ENCODE data around the gene SUGP1.

The SUGP1 gene

DNA sequence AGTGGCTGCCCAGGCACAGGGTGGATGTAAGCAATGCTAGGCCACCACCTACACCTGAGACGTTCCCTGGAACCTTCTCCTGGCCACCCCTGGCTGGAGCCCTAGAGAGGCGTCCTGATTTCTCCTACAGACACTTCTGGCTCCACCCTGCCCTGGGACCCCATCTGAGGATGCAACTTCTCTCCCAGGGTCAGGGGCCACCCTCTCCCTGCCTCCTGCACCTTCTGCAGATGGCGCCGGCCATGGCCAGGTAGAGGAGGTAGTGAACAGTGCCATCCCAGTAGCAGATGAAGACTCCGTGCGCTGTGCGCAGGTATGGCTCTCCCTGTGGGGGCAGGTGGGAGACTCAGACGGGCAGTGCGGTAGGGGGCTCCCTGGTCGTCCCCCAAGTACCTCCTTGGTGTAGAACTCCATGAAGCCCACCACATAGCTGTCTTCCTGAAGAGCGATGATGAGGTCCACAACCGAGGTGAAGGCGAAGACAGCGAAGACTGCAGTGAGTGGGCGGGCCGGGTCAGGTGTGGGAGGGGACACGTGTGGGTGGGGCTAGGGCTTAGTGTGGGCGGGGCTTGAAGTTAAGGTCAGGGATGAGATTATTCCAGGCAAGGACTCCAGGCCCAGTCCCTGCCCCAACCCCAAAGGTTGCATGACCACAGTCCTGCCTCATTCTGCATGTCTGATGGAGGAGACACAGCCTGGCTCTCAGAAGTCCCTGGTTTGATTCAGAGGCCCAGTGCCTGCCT, 50.2 kb downstream of the SUGP1 start:
- no peak overlapping the region for H3K4me2 ChIP-seq (ENCODE audit: low read length)
- H3K9me3 ChIP-seq (replicated peaks; ENCODE audit: low read length) = no peaks in the 10 kb centered on the region
- H3K27me3 ChIP-seq (ENCODE audit: control insufficient read depth, insufficient read depth, low read length) = peaks cover 11% of the 10 kb centered on the region
- no peaks in the 10 kb centered on the region for H3K36me3 ChIP-seq (ENCODE audit: insufficient read depth, low read length)
- no peak overlapping the region for H3K9ac ChIP-seq (ENCODE audit: low read depth, low read length)
- H3K4me1 ChIP-seq (ENCODE audit: control insufficient read depth, insufficient read depth, low read length) = no peaks in the 10 kb centered on the region
- H3K4me3 ChIP-seq (ENCODE audit: low read length) = no peak overlapping the region

DNA sequence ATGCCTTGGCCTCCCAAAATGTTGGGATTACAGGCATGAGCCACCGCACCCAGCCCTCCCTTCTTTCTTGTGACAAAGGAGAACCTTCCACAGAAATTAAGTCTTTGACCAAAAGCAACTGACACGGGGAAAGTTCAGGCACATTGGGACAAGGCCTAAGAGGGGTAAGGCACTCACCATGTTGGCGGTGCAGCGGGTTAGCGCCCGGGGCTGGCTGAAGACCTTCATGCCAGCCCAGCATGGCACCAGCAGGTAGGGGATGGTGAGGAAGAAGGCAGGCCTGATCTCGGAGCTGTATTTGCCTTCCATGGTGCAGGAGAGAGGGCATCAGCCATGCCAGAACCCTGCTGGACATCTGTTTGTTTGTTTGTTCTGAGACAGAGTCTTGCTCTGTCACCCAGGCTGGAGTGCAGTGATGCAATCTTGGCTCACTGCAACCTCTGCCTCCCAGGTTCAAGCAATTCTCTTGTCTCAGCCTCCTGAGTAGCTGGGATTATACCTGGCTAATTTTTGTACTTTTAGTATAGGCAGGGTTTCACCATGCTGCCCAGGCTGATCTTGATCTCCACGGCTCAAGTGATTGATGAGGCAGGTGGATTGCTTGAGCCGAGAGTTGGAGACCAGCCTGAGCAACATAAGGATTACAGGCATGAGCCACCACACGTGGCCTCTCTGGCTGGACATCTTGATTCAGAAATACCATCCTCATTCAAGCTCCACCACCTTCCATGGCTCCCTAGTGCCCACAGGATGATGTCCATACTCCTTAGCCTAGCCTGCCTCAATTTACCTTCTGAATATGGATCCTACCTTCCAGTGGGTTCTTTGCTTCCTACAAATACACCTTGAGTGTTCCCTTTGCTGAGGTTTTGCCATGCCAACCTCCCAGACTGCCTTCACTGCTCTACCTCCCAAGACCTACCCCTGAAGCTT, 51.6 kb downstream of the SUGP1 start:
- Histone ChIP-seq H3K27me3 (ENCODE audit: control insufficient read depth, insufficient read depth, low read length) (peaks cover 21% of the 10 kb centered on the region), H3K9ac (ENCODE audit: low read depth, low read length) (no peak overlapping the region), H3K36me3 (ENCODE audit: insufficient read depth, low read length) (no peaks in the 10 kb centered on the region), H3K9me3 (replicated peaks; ENCODE audit: low read length) (no peaks in the 10 kb centered on the region), H3K4me2 (ENCODE audit: low read length) (no peak overlapping the region), H3K4me3 (ENCODE audit: low read length) (no peak overlapping the region), H3K4me1 (ENCODE audit: control insufficient read depth, insufficient read depth, low read length) (no peaks in the 10 kb centered on the region)

DNA sequence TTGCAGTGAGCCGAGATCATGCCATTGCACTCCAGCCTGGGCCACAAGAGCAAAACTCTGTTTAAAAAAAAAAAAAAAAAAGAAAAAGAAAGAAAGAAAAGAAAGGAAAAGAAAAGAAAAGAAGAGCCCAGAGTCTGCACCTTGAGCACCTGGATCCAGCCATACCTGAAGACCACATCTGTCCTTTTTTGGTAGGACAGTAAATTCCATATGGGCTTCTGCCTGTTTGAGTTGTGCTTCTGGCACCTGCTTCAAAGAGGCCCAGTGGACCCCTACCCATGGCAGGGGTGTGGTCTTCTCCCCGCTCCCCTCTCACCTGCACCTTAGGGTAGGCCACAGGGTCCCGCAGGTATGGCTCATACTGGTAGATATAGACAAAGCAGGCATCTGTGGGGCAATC, 53.0 kb downstream of the SUGP1 start:
- peaks cover 33% of the 10 kb centered on the region for H3K27me3 ChIP-seq (ENCODE audit: control insufficient read depth, insufficient read depth, low read length)
- no peak overlapping the region for H3K9ac ChIP-seq (ENCODE audit: low read depth, low read length)
- no peaks in the 10 kb centered on the region for H3K4me1 ChIP-seq (ENCODE audit: control insufficient read depth, insufficient read depth, low read length)
- H3K36me3 ChIP-seq (ENCODE audit: insufficient read depth, low read length) = no peaks in the 10 kb centered on the region
- H3K4me2 ChIP-seq (ENCODE audit: low read length) = no peak overlapping the region
- no peak overlapping the region for H3K4me3 ChIP-seq (ENCODE audit: low read length)
- H3K9me3 ChIP-seq (replicated peaks; ENCODE audit: low read length) = no peaks in the 10 kb centered on the region

DNA sequence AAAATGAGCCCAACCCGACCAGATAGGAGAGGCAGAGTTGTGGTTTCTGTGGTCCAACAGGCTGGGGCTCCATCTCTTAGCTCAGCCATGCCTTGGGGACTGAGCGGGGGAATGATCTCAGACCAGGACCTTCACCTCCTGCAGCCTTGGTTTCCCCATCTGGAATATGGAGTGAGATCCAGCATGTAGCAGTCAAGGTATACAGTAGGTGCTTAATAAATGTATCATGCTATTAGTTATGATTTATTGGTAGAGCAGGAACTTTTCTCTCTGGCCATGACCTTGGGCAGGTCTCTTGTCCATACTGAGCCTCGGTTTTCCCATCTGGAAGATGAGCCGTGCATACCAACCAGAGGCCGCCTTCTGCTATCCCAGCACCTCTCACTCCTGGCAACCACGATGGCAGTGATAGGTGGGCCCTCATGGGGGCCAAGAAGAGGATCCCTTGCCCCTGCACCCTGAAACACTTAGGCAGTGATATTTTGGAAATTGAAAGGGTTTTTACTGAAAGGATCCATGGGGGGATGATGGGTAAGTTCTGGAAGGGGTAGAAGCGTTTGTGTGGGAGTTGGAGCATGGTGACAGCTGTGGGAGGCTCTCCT, 56.3 kb downstream of the SUGP1 start:
- Histone ChIP-seq H3K9ac (ENCODE audit: low read depth, low read length) (no peak overlapping the region), H3K4me1 (ENCODE audit: control insufficient read depth, insufficient read depth, low read length) (no peaks in the 10 kb centered on the region), H3K4me2 (ENCODE audit: low read length) (no peak overlapping the region), H3K9me3 (replicated peaks; ENCODE audit: low read length) (no peaks in the 10 kb centered on the region), H3K4me3 (ENCODE audit: low read length) (no peak overlapping the region), H3K36me3 (ENCODE audit: insufficient read depth, low read length) (no peaks in the 10 kb centered on the region), H3K27me3 (ENCODE audit: control insufficient read depth, insufficient read depth, low read length) (peaks cover 46% of the 10 kb centered on the region)

DNA sequence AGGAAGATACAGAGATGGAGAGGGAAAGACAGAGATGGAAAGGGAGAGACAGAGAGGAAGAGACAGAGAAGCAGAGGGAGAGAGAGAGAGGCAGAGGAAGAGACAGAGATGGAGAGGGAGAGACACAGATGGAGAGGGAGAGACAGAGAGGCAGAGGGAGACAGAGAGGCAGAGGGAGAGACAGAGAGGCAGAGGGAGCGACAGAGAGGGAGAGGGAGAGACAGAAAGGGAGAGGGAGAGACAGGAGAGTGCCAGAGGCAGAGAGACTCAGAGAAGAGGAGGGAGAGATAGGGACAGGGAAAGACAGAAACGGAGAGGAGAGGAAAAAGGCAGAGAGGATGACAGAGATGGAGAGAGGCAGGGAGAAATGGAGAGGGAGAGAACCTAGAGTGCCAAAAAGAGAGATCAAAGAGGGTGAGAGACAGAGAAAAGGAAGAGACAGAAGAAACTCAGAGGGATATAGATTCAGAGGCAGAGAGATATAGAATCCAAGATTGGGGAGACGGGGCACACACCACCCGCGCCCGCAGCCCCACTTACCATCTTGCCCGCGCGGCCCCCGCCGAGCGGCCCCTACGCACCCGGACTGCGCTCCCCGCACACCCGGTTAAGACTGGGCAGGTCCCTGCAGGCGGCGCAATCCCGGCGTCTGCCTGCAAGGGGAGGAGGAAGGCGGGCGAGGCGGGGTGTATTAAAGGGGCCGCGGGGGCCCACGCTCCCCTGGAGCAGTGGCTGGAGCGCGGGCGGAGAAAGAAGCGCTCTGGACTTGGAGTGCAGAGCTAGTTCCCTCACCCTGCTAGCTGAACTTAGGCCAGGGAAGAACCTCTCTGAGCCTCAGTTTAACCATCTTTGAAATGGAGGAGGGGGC, 57.9 kb downstream of the SUGP1 start:
- H3K4me1 ChIP-seq (ENCODE audit: control insufficient read depth, insufficient read depth, low read length) = no peaks in the 10 kb centered on the region
- H3K4me3 ChIP-seq (ENCODE audit: low read length) = no peak overlapping the region
- peaks cover 45% of the 10 kb centered on the region for H3K27me3 ChIP-seq (ENCODE audit: control insufficient read depth, insufficient read depth, low read length)
- no peaks in the 10 kb centered on the region for H3K36me3 ChIP-seq (ENCODE audit: insufficient read depth, low read length)
- no peak overlapping the region for H3K9ac ChIP-seq (ENCODE audit: low read depth, low read length)
- H3K4me2 ChIP-seq (ENCODE audit: low read length) = no peak overlapping the region
- H3K9me3 ChIP-seq (replicated peaks; ENCODE audit: low read length) = no peaks in the 10 kb centered on the region

DNA sequence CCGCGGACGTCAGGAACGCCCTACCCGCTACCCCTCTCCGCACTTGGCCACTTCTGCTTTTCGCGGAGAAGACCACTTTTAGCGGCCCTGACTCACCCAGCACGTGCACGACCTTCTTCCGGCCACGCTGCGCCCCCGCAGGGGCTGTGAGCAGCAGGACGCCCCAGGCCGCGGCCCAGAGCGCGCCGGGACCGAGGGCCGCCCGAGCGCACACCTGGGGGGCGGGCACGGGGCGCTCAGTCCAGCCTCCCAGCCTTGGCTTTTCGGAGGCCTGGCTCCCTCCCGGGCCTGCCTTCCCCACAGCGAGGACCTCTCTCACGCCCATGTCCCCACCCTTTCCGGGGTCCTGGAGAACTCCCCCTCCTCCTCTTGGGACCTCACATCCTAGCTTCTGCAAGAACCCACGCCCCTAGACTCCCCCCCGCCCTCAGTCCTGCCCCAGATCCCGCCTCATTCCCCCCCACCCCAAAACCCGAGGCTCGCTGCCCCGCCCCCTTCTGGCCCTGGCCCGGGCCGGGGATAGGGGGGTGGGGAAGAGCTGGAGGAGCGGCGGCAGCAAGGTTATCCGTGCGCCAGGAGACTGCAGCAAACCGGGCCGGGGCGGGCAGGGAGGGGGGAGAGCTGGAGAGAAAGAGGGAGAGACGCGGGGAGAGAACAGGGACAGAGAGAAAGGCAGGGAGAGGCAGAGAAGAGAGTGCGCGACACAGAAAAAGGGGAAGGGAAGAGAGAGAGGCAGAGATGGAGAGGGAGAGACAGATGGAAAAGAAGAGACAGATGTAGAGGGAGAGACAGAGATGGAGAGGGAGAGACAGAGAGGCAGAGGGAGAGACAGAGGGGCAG, 58.7 kb downstream of the SUGP1 start:
- Histone ChIP-seq H3K9ac (ENCODE audit: low read depth, low read length) (no peak overlapping the region), H3K4me3 (ENCODE audit: low read length) (no peak overlapping the region), H3K9me3 (replicated peaks; ENCODE audit: low read length) (no peaks in the 10 kb centered on the region), H3K4me1 (ENCODE audit: control insufficient read depth, insufficient read depth, low read length) (no peaks in the 10 kb centered on the region), H3K27me3 (ENCODE audit: control insufficient read depth, insufficient read depth, low read length) (peaks cover 51% of the 10 kb centered on the region), H3K36me3 (ENCODE audit: insufficient read depth, low read length) (no peaks in the 10 kb centered on the region), H3K4me2 (ENCODE audit: low read length) (peak overlapping the region; percentile 29)

DNA sequence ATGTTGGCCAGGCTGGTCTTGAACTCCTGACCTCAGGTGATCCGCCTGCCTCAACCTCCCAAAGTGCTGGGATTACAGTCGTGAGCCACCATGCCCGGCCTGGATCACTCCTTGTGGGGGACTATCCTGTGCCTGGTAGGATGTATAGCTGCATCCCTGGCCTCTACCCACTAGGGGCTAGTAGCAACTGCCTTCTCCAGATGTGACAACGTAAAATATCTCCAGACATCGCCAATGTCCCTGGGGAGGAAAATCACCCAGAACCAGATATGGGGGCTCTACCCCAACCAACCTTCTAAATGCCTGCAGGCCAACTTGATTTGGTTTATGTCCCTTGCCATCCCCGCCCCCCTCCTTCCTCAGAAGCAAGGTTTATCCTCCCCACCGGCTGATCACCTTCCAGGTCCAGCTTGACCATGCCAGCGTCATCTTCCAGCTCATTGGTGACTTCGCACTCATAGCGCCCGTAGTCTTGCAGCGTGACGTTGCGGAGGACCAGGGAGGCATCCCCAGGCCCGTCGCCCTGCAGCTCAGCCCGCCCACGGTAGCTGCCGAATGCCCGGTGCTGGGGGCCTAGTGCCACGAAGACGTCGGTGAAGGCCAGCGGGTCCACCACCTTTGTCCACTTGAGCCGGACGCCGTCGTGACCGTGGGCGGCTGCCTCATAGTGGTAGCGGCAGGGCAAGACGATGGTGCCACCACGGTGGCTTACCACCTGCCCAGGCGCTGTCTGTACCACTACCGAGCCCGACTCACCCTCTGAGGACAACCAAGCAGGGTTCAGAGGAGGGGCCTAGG, 59.7 kb downstream of the SUGP1 start:
- no peaks in the 10 kb centered on the region for H3K4me1 ChIP-seq (ENCODE audit: control insufficient read depth, insufficient read depth, low read length)
- H3K9me3 ChIP-seq (replicated peaks; ENCODE audit: low read length) = no peaks in the 10 kb centered on the region
- H3K4me2 ChIP-seq (ENCODE audit: low read length) = no peak overlapping the region
- H3K4me3 ChIP-seq (ENCODE audit: low read length) = no peak overlapping the region
- H3K9ac ChIP-seq (ENCODE audit: low read depth, low read length) = no peak overlapping the region
- H3K27me3 ChIP-seq (ENCODE audit: control insufficient read depth, insufficient read depth, low read length) = peaks cover 61% of the 10 kb centered on the region
- no peaks in the 10 kb centered on the region for H3K36me3 ChIP-seq (ENCODE audit: insufficient read depth, low read length)

DNA sequence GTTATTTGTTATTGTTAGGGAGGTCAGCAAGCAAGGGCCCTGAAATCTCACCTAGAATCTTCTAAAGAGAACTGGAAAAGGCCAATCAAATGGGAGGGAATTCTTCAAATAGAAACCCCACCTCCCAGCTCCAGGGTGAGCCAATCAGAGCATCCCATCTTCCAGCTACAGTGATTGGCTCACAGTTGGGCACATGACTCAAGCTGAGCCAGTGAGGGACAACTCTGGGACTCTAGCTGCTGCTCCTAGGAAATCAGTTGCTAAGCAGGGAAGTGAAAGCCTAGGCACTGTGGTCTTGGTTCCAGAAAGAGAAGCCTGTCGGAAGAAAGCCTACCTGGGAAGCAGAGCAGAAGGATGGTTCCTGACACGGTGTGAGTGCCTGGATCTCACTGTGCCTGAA, 60.6 kb downstream of the SUGP1 start:
- Histone ChIP-seq H3K27me3 (ENCODE audit: control insufficient read depth, insufficient read depth, low read length) (peaks cover 67% of the 10 kb centered on the region), H3K36me3 (ENCODE audit: insufficient read depth, low read length) (no peaks in the 10 kb centered on the region), H3K4me3 (ENCODE audit: low read length) (no peak overlapping the region)

DNA sequence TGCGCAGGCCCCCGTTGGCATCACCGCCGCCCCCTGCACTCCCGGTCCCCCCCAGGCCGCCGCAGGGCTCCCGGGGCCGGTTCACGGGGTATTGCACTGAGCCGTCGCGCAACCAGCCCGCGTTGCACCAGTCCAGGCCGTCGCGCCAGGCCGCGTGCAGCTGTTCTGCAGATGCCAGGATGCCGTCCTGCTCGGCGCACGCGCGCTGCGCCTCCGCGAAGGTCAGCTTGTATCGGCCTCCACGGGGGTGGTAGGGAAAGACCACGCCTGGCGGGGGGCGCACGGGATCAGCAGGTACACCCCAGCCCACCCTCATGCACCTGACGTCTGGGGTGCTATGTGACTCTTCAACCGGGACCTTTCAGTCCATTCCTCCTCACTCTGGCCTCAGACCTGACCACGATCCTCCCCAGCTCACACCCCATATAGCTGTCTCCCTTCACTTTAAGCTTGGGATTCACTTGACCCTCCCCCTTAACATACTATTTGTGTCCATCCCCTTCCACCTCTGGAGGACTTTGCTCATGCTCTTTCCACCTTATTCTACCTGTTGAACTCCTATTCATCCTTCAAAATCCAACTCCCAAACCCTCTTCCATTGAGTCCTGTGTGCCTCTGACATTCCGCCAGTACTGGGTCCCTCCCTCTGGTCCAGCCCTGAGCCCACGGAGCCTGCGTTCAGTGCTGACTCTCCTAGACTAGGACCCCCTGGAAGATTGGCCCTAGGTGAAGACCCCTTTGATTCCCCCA, 61.5 kb downstream of the SUGP1 start:
- H3K4me3 ChIP-seq (ENCODE audit: low read length) = no peak overlapping the region

More for the DNA sequence above, 60.6 kb downstream of the SUGP1 start:
- no peaks in the 10 kb centered on the region for H3K4me1 ChIP-seq (ENCODE audit: control insufficient read depth, insufficient read depth, low read length)
- H3K4me2 ChIP-seq (ENCODE audit: low read length) = no peak overlapping the region
- H3K9me3 ChIP-seq (replicated peaks; ENCODE audit: low read length) = no peaks in the 10 kb centered on the region
- no peak overlapping the region for H3K9ac ChIP-seq (ENCODE audit: low read depth, low read length)

More for the DNA sequence above, 61.5 kb downstream of the SUGP1 start:
- no peak overlapping the region for H3K4me2 ChIP-seq (ENCODE audit: low read length)
- H3K9me3 ChIP-seq (replicated peaks; ENCODE audit: low read length) = no peaks in the 10 kb centered on the region
- peaks cover 60% of the 10 kb centered on the region for H3K27me3 ChIP-seq (ENCODE audit: control insufficient read depth, insufficient read depth, low read length)
- no peak overlapping the region for H3K9ac ChIP-seq (ENCODE audit: low read depth, low read length)
- no peaks in the 10 kb centered on the region for H3K4me1 ChIP-seq (ENCODE audit: control insufficient read depth, insufficient read depth, low read length)
- H3K36me3 ChIP-seq (ENCODE audit: insufficient read depth, low read length) = no peaks in the 10 kb centered on the region
